Tibial artery (tissue), 4 donors: ENCODE data around the gene CENATAC.

ENCODE experiments used
- DNase-seq, 2 donors: peaks; one replicate each; pipeline ENCODE4 v3.0.0-alpha.2; 2019
- H3K27ac ChIP-seq, 2 donors: fragments of 200-600 bp; sonication (generic) in 1 of 2; 1 replicate in 1 of 2; 2 replicates in 1 of 2; pipeline ENCODE4 v1.5.1; 2018 to 2019; ENCODE audit warnings: mild to moderate bottlenecking in 1 of 2
- H3K27me3 ChIP-seq, 2 donors: fragments of 200-600 bp; sonication (generic) in 1 of 2; one replicate each; pipeline versions ENCODE4 v1.5.1 to v1.6.0; 2016 to 2019
- H3K36me3 ChIP-seq, 3 donors: fragments of 200-600 bp; sonication (generic) in 2 of 3; one replicate each; pipeline ENCODE4 v1.5.1; 2016 to 2019; ENCODE audit warnings: mild to moderate bottlenecking in 2 of 3
- H3K4me1 ChIP-seq, 4 donors: fragments of 200-600 bp; sonication (generic) in 2 of 4; 1 replicate in 3 of 4; 2 replicates in 1 of 4; pipeline ENCODE4 v1.5.1; 2016 to 2019
- H3K4me3 ChIP-seq, 2 donors: fragments of 200-600 bp; sonication (generic) in 1 of 2; 1 replicate in 1 of 2; 2 replicates in 1 of 2; pipeline ENCODE4 v1.5.1; 2018 to 2019; ENCODE audit warnings: mild to moderate bottlenecking in 2 of 2
- H3K9me3 ChIP-seq, 3 donors: fragments of 200-600 bp; sonication (generic) in 1 of 3; one replicate each; pipeline ENCODE4 v1.5.1; 2016 to 2019
- CTCF ChIP-seq, 2 experiments: fragments of 200-600 bp in 1 of 2; fragments of 450-650 bp in 1 of 2; IDR thresholded peaks; one replicate each; pipeline ENCODE4 v1.5.1; 2017 to 2019; ENCODE audit warnings: antibody characterized with exemption in 2 of 2, mild to moderate bottlenecking in 1 of 2, moderate library complexity in 1 of 2
- intact Hi-C: fragments of 100-400 bp; cut with DNase I; formaldehyde crosslinking; loops from one replicate; pipeline ENCODE4 v1.15.0; 2023; ENCODE audit warnings: low total_unique reads

CENATAC gene

GRCh38 chr11:119062779-119063178 is 64.8 kb downstream of the CENATAC start:
- peak overlapping the region in 1 of 2 donors; percentile 32 for H3K27ac ChIP-seq
- DNase-seq, result peak; percentile 55 to 74
- H3K9me3 ChIP-seq, result no peaks in the 10 kb centered on the region
- intact Hi-C loops, result no loop called here
- TF ChIP-seq CTCF (IDR thresholded peaks at IDR 0.05), result no peak
- no peaks in the 10 kb centered on the region for H3K27me3 ChIP-seq
- no peak overlapping the region for H3K4me3 ChIP-seq
- H3K36me3 ChIP-seq, result no peaks in the 10 kb centered on the region
- H3K4me1 ChIP-seq, result peaks cover 0 to 32% (median 19%) of the 10 kb centered on the region in 4 donors

- H3K4me3 ChIP-seq, result no peak overlapping the region
- no peak for DNase-seq
- no peak for TF ChIP-seq CTCF (IDR thresholded peaks at IDR 0.05)
- peaks cover 3 to 6% (median 4%) of the 10 kb centered on the region in 3 donors for H3K36me3 ChIP-seq
- intact Hi-C loops, result no loop called here
- no peak overlapping the region for H3K27ac ChIP-seq
- no peaks in the 10 kb centered on the region for H3K9me3 ChIP-seq
- H3K4me1 ChIP-seq, result peaks cover 0 to 43% (median 28%) of the 10 kb centered on the region in 4 donors
- no peaks in the 10 kb centered on the region for H3K27me3 ChIP-seq
These were observed 67.4 kb downstream of the CENATAC start for GRCh38 chr11:119065369-119065768.
